ENCODE results near the gene OXCT2.

OXCT2 gene

DNA sequence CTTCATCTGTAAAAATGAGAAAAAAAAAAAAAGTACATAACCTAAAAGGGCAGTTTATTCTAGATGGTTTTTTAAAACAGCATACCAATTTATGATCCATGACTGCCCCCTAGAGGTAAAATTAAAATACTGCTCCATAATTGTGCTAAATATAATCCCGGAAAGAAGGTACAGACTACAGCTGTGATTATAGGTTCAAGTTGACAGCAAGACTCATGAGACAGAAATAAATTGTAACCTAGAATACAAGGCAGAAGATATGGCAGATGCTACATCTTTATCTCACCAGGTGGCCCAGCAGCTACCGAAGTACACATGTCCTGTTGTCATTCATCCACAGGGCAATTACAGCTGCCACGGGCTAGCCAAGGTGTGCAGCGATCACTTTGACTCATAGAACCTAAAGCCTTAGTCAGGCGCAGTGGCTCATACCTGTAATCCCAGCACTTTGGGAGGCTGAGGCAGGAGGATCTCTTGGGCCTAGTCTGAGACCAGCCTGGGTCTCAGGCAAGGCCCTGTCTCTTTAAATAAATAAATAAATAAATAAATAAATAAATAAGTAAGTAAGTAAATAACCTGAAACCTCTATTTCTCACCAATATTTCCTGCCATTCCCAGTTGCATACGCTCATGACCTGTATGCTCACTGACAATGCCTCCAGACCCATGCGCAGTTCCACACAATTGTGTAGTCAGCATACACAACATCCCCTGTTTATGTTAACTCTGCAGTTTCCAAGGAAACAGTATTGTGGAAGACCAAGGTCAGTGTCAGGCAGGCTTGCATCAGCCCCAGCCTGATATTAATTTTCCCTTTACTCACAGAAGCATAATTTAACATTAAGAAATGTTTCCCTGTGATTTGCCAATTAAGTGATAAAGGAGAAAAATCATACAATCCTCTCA, 50.8 kb downstream of the OXCT2 start:
- TF ChIP-seq EZH2phosphoT487 (IDR thresholded peaks at IDR 0.05; ENCODE audit: low read depth): no peak
- peak; percentile 62 for TF ChIP-seq CTCF (IDR thresholded peaks at IDR 0.05; ENCODE audit: low read depth, low read length)
- Histone ChIP-seq H3K4me1 (ENCODE audit: low read length) (no peaks in the 10 kb centered on the region), H2AFZ (ENCODE audit: low read depth, low read length) (no peak overlapping the region), H3K4me3 (ENCODE audit: low read length) (peak overlapping the region; percentile 34), H3K27me3 (ENCODE audit: low read depth, low read length) (peaks cover 15% of the 10 kb centered on the region), H3K36me3 (replicated peaks; ENCODE audit: low read depth, low read length) (no peaks in the 10 kb centered on the region), H3K4me2 (ENCODE audit: low read length) (peak overlapping the region; percentile 62), H4K20me1 (ENCODE audit: insufficient read depth, low read length) (no peaks in the 10 kb centered on the region), H3K79me2 (ENCODE audit: low read length) (no peaks in the 10 kb centered on the region), H3K9ac (ENCODE audit: low read length) (no peak overlapping the region), H3K27ac (ENCODE audit: low read length) (no peak overlapping the region), H3K9me3 (ENCODE audit: insufficient read depth, low read length) (no peaks in the 10 kb centered on the region)

Data from OCI-LY3 (cell line).